Measurements from ENCODE around the gene RNF32. TPM values are rescaled to one million over a fixed set of nuclear protein-coding genes. Genes with fewer than 3 reads are reported as not detected.
A peak's percentile ranks its signal among the peaks of the same experiment; 100 is the strongest.

The RNF32 gene
- total and polyA plus RNA-seq, 2 of the 13 experiments (the other 11 are each of a cell fraction or from before 2014, with no cell fraction given) = not detected

GRCh38 chr7:156616269-156617202 lies 24.0 kb upstream of the RNF32 start (continued):
- TF ChIP-seq, protein P1, sequence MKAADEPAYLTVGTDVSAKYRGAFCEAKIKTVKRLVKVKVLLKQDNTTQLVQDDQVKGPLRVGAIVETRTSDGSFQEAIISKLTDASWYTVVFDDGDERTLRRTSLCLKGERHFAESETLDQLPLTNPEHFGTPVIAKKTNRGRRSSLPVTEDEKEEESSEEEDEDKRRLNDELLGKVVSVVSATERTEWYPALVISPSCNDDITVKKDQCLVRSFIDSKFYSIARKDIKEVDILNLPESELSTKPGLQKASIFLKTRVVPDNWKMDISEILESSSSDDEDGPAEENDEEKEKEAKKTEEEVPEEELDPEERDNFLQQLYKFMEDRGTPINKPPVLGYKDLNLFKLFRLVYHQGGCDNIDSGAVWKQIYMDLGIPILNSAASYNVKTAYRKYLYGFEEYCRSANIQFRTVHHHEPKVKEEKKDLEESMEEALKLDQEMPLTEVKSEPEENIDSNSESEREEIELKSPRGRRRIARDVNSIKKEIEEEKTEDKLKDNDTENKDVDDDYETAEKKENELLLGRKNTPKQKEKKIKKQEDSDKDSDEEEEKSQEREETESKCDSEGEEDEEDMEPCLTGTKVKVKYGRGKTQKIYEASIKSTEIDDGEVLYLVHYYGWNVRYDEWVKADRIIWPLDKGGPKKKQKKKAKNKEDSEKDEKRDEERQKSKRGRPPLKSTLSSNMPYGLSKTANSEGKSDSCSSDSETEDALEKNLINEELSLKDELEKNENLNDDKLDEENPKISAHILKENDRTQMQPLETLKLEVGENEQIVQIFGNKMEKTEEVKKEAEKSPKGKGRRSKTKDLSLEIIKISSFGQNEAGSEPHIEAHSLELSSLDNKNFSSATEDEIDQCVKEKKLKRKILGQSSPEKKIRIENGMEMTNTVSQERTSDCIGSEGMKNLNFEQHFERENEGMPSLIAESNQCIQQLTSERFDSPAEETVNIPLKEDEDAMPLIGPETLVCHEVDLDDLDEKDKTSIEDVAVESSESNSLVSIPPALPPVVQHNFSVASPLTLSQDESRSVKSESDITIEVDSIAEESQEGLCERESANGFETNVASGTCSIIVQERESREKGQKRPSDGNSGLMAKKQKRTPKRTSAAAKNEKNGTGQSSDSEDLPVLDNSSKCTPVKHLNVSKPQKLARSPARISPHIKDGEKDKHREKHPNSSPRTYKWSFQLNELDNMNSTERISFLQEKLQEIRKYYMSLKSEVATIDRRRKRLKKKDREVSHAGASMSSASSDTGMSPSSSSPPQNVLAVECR (CRISPR knock-in tag; IDR thresholded peaks at IDR 0.05; ENCODE audit: borderline replicate concordance) = peak; percentile 25; the same call in 1 of the 2 replicates
- TF ChIP-seq NFKB2 (CRISPR knock-in tag; IDR thresholded peaks at IDR 0.05; ENCODE audit: borderline replicate concordance) = peak; percentile 60; the same call in 1 of the 2 replicates
- TF ChIP-seq, protein P2, sequence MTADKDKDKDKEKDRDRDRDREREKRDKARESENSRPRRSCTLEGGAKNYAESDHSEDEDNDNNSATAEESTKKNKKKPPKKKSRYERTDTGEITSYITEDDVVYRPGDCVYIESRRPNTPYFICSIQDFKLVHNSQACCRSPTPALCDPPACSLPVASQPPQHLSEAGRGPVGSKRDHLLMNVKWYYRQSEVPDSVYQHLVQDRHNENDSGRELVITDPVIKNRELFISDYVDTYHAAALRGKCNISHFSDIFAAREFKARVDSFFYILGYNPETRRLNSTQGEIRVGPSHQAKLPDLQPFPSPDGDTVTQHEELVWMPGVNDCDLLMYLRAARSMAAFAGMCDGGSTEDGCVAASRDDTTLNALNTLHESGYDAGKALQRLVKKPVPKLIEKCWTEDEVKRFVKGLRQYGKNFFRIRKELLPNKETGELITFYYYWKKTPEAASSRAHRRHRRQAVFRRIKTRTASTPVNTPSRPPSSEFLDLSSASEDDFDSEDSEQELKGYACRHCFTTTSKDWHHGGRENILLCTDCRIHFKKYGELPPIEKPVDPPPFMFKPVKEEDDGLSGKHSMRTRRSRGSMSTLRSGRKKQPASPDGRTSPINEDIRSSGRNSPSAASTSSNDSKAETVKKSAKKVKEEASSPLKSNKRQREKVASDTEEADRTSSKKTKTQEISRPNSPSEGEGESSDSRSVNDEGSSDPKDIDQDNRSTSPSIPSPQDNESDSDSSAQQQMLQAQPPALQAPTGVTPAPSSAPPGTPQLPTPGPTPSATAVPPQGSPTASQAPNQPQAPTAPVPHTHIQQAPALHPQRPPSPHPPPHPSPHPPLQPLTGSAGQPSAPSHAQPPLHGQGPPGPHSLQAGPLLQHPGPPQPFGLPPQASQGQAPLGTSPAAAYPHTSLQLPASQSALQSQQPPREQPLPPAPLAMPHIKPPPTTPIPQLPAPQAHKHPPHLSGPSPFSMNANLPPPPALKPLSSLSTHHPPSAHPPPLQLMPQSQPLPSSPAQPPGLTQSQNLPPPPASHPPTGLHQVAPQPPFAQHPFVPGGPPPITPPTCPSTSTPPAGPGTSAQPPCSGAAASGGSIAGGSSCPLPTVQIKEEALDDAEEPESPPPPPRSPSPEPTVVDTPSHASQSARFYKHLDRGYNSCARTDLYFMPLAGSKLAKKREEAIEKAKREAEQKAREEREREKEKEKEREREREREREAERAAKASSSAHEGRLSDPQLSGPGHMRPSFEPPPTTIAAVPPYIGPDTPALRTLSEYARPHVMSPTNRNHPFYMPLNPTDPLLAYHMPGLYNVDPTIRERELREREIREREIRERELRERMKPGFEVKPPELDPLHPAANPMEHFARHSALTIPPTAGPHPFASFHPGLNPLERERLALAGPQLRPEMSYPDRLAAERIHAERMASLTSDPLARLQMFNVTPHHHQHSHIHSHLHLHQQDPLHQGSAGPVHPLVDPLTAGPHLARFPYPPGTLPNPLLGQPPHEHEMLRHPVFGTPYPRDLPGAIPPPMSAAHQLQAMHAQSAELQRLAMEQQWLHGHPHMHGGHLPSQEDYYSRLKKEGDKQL (CRISPR knock-in tag; IDR thresholded peaks at IDR 0.05; ENCODE audit: low read depth) = 0 out of 2 replicates have a peak, but pooled peaks have one; percentile 11
- TF ChIP-seq HNRNPL (IDR thresholded peaks at IDR 0.05; ENCODE audit: low read depth, low read length) = peak; percentile 80; the same call in 1 of the 2 replicates
- TF ChIP-seq ZNF44 (CRISPR knock-in tag; IDR thresholded peaks at IDR 0.05) = no peak
- TF ChIP-seq POGZ (CRISPR knock-in tag; IDR thresholded peaks at IDR 0.05) = no peak
- 0 out of 2 replicates have a peak, but pooled peaks have one; percentile 5 for TF ChIP-seq ZNF605 (CRISPR knock-in tag; IDR thresholded peaks at IDR 0.05)
- 0 out of 2 replicates have a peak, but pooled peaks have one; percentile 14 for TF ChIP-seq ZNF792 (CRISPR knock-in tag; IDR thresholded peaks at IDR 0.05)
- TF ChIP-seq HES4 (CRISPR knock-in tag; IDR thresholded peaks at IDR 0.05; ENCODE audit: borderline replicate concordance) = 0 out of 2 replicates have a peak, but pooled peaks have one; percentile 54
- 0 out of 2 replicates have a peak, but pooled peaks have one; percentile 28 for TF ChIP-seq ZNF543 (CRISPR knock-in tag; IDR thresholded peaks at IDR 0.05)
- peak; percentile 21; the same call in 1 of the 2 replicates for TF ChIP-seq ZNF746 (CRISPR knock-in tag; IDR thresholded peaks at IDR 0.05)
- TF ChIP-seq GFI1 (CRISPR knock-in tag; IDR thresholded peaks at IDR 0.05; ENCODE audit: borderline replicate concordance) = no peak
- TF ChIP-seq, protein P3, sequence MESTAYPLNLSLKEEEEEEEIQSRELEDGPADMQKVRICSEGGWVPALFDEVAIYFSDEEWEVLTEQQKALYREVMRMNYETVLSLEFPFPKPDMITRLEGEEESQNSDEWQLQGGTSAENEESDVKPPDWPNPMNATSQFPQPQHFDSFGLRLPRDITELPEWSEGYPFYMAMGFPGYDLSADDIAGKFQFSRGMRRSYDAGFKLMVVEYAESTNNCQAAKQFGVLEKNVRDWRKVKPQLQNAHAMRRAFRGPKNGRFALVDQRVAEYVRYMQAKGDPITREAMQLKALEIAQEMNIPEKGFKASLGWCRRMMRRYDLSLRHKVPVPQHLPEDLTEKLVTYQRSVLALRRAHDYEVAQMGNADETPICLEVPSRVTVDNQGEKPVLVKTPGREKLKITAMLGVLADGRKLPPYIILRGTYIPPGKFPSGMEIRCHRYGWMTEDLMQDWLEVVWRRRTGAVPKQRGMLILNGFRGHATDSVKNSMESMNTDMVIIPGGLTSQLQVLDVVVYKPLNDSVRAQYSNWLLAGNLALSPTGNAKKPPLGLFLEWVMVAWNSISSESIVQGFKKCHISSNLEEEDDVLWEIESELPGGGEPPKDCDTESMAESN (CRISPR knock-in tag; conservative IDR thresholded peaks at IDR 0.05) = no peak; the same call in 1 of the 2 replicates
- no peak for TF ChIP-seq ZSCAN29 (CRISPR knock-in tag; conservative IDR thresholded peaks at IDR 0.05)
- 0 out of 2 replicates have a peak, but pooled peaks have one; percentile 14 for TF ChIP-seq DRAP1 (CRISPR knock-in tag; IDR thresholded peaks at IDR 0.05)

Measured in HepG2 (cell line).